Endothelial cell (in vitro differentiated cells): Measurements from ENCODE around the gene AMHR2. TPM values are rescaled to one million over a fixed set of nuclear protein-coding genes. Genes with fewer than 3 reads are reported as not detected.
"Not testable (repeated sequence)": the region's sequence is repeated elsewhere in the genome, so short reads cannot be mapped to it uniquely, and the experiment has no call there.

Experiments
- DNase-seq: peaks from one replicate; pipeline ENCODE4 v3.0.0; 2021; ENCODE audit warnings: low spot score
- H3K27ac Mint-ChIP-seq: one replicate; pipeline ENCODE4 v1.8.0; 2021; ENCODE audit warnings: mixed read lengths, inconsistent platforms; ENCODE audit not compliant: unreplicated experiment
- H3K27me3 Mint-ChIP-seq: one replicate; pipeline ENCODE4 v1.8.0; 2021; ENCODE audit warnings: mild to moderate bottlenecking, moderate library complexity, mixed read lengths, inconsistent platforms; ENCODE audit not compliant: unreplicated experiment
- H3K36me3 Mint-ChIP-seq: one replicate; pipeline ENCODE4 v1.8.0; 2021; ENCODE audit warnings: mild to moderate bottlenecking, low read depth, mixed read lengths, inconsistent platforms; ENCODE audit not compliant: unreplicated experiment
- H3K4me1 Mint-ChIP-seq: one replicate; pipeline ENCODE4 v1.8.0; 2021; ENCODE audit warnings: mild to moderate bottlenecking, mixed read lengths, inconsistent platforms; ENCODE audit not compliant: unreplicated experiment
- H3K4me3 Mint-ChIP-seq: one replicate; pipeline ENCODE4 v1.8.0; 2021; ENCODE audit warnings: mild to moderate bottlenecking, mixed read lengths, inconsistent platforms; ENCODE audit not compliant: unreplicated experiment
- H3K9me3 Mint-ChIP-seq: one replicate; pipeline ENCODE4 v1.8.0; 2021; ENCODE audit warnings: mixed read lengths, inconsistent platforms; ENCODE audit not compliant: unreplicated experiment
- total RNA-seq: library from RNA; stranded (reverse); fragmentation: NEBNext Ultra II Directional; extraction: Animal tissue kit (Norgen Biotek cat#: 25700); gene quantifications from one replicate; pipeline ENCODE4 v1.2.1, GENCODE V29; 2021; ENCODE audit not compliant: unreplicated experiment
- TF ChIP-seq, protein P1 (sequence below): fragments of 200-600 bp; sonication (generic); IDR thresholded peaks from one replicate; pipeline ENCODE4 v1.5.0; 2021; ENCODE audit warnings: antibody characterized with exemption; ENCODE audit not compliant: unreplicated experiment

AMHR2 gene
- total RNA-seq, 1 donor from 2014 or later, result 1.3 TPM

DNA sequence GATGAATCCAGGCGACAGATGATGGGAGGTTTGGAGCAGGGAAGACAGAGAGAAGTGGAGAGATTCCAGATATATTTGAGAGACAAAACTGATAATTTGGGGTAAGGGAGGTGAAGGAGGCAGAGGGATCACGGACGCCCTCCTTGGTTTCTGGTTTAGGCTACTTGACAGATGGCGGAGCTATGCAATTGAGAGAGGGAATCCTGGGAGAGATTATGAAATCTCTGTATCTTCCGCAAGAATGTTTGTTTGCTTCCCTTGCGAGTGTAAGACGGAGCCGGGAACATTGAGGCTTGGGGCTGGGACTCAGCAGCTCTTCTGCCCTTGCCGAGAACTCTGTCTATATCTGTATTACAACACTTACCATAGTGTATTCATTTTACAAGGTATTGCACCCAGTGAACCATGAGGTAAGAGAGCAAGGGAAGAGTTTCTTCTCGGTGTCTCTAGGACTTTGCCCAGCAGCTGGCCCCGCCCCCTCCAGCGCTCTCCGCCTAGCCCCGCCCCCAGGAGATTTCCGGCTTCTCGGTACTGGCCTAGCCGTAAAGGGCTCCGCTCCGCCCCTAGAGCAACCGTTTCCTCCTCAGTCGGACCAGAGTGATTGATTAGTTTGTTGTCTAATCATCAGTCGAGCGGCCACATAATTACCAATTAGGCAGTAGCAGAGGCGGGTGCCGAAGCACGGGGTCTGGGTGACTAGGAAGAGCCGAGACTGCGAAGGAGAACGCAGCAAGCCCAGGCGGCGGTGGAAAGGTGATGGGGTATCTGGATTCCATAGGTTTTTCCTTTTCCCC lies 17.6 kb downstream of the AMHR2 start, which contains the start of gene PRR13:
Gene PRR13, plus strand, starts transcription at position 695 of the 794 bp plus-strand sequence. CDS start 981 bp downstream, outside the sequence.
- peaks cover 31% of the 10 kb centered on the region for H3K4me1 Mint-ChIP-seq
- H3K36me3 Mint-ChIP-seq, result peaks cover 4% of the 10 kb centered on the region
- peak; percentile 96 for DNase-seq
- H3K9me3 Mint-ChIP-seq, result no peaks in the 10 kb centered on the region
- TF ChIP-seq, protein P1, sequence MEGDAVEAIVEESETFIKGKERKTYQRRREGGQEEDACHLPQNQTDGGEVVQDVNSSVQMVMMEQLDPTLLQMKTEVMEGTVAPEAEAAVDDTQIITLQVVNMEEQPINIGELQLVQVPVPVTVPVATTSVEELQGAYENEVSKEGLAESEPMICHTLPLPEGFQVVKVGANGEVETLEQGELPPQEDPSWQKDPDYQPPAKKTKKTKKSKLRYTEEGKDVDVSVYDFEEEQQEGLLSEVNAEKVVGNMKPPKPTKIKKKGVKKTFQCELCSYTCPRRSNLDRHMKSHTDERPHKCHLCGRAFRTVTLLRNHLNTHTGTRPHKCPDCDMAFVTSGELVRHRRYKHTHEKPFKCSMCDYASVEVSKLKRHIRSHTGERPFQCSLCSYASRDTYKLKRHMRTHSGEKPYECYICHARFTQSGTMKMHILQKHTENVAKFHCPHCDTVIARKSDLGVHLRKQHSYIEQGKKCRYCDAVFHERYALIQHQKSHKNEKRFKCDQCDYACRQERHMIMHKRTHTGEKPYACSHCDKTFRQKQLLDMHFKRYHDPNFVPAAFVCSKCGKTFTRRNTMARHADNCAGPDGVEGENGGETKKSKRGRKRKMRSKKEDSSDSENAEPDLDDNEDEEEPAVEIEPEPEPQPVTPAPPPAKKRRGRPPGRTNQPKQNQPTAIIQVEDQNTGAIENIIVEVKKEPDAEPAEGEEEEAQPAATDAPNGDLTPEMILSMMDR, result no peak
- peak within 1 kb of the TSS; percentile 94 for H3K27ac Mint-ChIP-seq
- peak within 1 kb of the TSS; percentile 95 for H3K4me3 Mint-ChIP-seq
- H3K27me3 Mint-ChIP-seq, result peaks cover 5% of the 10 kb centered on the region

DNA sequence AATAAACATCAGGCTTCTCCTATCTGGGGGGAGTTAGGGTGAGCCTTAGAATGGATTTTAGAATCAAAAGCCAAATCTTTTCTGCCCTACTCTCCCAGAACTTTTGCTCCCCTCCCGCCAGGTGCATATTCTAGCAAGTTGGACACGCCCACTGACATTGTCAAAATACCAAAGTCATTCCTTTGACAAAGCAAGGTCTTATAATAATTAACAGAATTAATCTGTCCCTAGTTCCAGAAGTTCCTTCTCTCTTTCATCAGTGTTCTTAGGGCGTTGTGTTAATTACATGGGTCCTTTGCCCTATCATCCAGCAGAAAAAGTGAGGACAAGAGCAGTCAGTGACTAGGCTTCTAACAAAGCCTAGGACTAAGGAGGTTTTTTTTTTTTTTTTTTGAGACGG lies 20.3 kb downstream of the AMHR2 start:
- H3K9me3 Mint-ChIP-seq, result no peaks in the 10 kb centered on the region
- peaks cover 7% of the 10 kb centered on the region for H3K36me3 Mint-ChIP-seq
- H3K27me3 Mint-ChIP-seq, result peaks cover 7% of the 10 kb centered on the region
- DNase-seq, result no peak
- H3K4me3 Mint-ChIP-seq, result no peak overlapping the region
- TF ChIP-seq, protein P1, result no peak
- H3K27ac Mint-ChIP-seq, result no peak overlapping the region
- H3K4me1 Mint-ChIP-seq, result peaks cover 31% of the 10 kb centered on the region

GRCh38 chr12:53444593-53445325 lies 21.1 kb downstream of the AMHR2 start:
- not testable (repeated sequence) for H3K36me3 Mint-ChIP-seq, H3K27ac Mint-ChIP-seq, H3K4me3 Mint-ChIP-seq, H3K27me3 Mint-ChIP-seq, DNase-seq, H3K9me3 Mint-ChIP-seq
- peaks cover 31% of the 10 kb centered on the region for H3K4me1 Mint-ChIP-seq

DNA sequence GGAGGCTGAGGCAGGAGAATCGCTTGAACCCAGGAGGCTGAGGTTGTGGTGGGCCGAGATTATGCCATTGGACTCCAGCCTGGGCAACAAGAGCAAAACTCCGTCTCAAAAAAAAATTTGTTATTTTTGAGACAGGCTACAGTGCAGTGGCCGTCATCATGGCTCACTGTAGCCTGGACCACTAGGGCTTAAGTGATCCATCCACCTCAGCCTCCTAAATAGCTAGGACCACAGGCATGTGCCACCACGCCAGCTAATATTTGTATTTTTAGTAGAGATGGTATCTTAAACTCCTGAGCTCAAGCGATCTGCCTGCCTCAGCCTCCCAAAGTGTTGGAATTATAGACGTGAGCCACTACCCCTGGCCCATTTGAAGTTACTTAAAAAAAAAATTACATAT lies 27.3 kb downstream of the AMHR2 start:
- Mint-ChIP-seq H3K4me1 (peaks cover 26% of the 10 kb centered on the region), H3K36me3 (peaks cover 33% of the 10 kb centered on the region), H3K4me3 (no peak overlapping the region), H3K9me3 (no peaks in the 10 kb centered on the region), H3K27me3 (peaks cover 12% of the 10 kb centered on the region), H3K27ac (peak overlapping the region; percentile 42)
- DNase-seq, result no peak
- TF ChIP-seq, protein P1, result no peak

GRCh38 chr12:53451661-53452158 lies 28.1 kb downstream of the AMHR2 start, which contains the start of gene PCBP2:
TSS of gene PCBP2 (plus strand) at chr12:53452102. CDS start at chr12:53454801, 2,699 bp downstream.
- peaks cover 12% of the 10 kb centered on the region for H3K27me3 Mint-ChIP-seq
- peak; percentile 95 for DNase-seq
- peak within 1 kb of the TSS; percentile 98 for H3K27ac Mint-ChIP-seq
- H3K4me1 Mint-ChIP-seq, result peaks cover 23% of the 10 kb centered on the region
- peak within 1 kb of the TSS; percentile 98 for H3K4me3 Mint-ChIP-seq
- TF ChIP-seq, protein P1, result peak; percentile 86
- peaks cover 30% of the 10 kb centered on the region for H3K36me3 Mint-ChIP-seq
- no peaks in the 10 kb centered on the region for H3K9me3 Mint-ChIP-seq
